SU-DHL-6 (cell line): ENCODE results near the gene BMP10.

ENCODE experiments used
- EZH2phosphoT487 ChIP-seq: fragments of 200-600 bp; sonication (generic), shearing (Covaris generic); conservative IDR thresholded peaks from 2 replicates; pipeline ENCODE4 v1.6.1; 2018; ENCODE audit warnings: mild to moderate bottlenecking, antibody characterized with exemption, low read length, moderate library complexity, mixed read lengths
- TF ChIP-seq, protein P1 (sequence below): fragments of 200-600 bp; sonication (generic); IDR thresholded peaks from one replicate; pipeline ENCODE4 v1.5.1; 2017; ENCODE audit warnings: antibody characterized with exemption, mild to moderate bottlenecking, low read length, moderate library complexity; ENCODE audit not compliant: insufficient read depth, poor library complexity, severe bottlenecking

DNA sequence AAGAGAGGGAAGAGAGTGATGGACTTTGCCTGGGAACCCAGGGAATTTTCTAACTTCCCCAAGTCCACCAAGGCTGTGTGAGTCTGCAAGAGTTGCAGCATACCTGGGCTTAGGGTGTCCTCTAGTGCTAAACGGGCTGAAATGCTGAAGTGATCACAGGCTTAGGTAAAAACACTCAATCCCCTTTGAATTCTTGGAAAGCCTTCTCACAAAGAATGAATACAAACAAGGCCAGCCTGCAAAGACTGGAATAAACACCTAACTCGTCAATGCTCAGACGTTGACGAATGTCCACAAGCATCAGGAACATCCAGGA is 30.0 kb upstream of the BMP10 start:
- TF ChIP-seq, protein P1, sequence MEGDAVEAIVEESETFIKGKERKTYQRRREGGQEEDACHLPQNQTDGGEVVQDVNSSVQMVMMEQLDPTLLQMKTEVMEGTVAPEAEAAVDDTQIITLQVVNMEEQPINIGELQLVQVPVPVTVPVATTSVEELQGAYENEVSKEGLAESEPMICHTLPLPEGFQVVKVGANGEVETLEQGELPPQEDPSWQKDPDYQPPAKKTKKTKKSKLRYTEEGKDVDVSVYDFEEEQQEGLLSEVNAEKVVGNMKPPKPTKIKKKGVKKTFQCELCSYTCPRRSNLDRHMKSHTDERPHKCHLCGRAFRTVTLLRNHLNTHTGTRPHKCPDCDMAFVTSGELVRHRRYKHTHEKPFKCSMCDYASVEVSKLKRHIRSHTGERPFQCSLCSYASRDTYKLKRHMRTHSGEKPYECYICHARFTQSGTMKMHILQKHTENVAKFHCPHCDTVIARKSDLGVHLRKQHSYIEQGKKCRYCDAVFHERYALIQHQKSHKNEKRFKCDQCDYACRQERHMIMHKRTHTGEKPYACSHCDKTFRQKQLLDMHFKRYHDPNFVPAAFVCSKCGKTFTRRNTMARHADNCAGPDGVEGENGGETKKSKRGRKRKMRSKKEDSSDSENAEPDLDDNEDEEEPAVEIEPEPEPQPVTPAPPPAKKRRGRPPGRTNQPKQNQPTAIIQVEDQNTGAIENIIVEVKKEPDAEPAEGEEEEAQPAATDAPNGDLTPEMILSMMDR: no peak
- TF ChIP-seq EZH2phosphoT487: no peak
